Activated T-helper 2 cell treated with anti-CD3 and anti-CD28 coated beads, Interferon-gamma antibody, Interleukin-2, Interleukin-4, amounts not matched to agents 10 μg/mL and 5 μg/mL and 100 μg/mL, durations not matched to agents 14 hours and 24 hours and 36 hours (primary cell): Measurements from ENCODE around the gene MAFF. TPM values are rescaled to one million over a fixed set of nuclear protein-coding genes. Genes with fewer than 3 reads are reported as not detected.

Experiments
- DNase-seq: peaks from one replicate; pipeline ENCODE4 v3.0.0; 2021; ENCODE audit warnings: low spot score
- H3K27ac Mint-ChIP-seq: one replicate; pipeline ENCODE4 v1.8.0; 2021; ENCODE audit warnings: mixed read lengths
- H3K27me3 Mint-ChIP-seq: one replicate; pipeline ENCODE4 v1.8.0; 2021; ENCODE audit warnings: low read depth, mixed read lengths
- H3K36me3 Mint-ChIP-seq: one replicate; pipeline ENCODE4 v1.8.0; 2021; ENCODE audit warnings: low read depth, mixed read lengths
- H3K4me1 Mint-ChIP-seq: one replicate; pipeline ENCODE4 v1.8.0; 2021; ENCODE audit warnings: low read depth, mixed read lengths
- H3K4me3 Mint-ChIP-seq: one replicate; pipeline ENCODE4 v1.8.0; 2021; ENCODE audit warnings: low read depth, mild to moderate bottlenecking, moderate library complexity, mixed read lengths
- H3K9me3 Mint-ChIP-seq: one replicate; pipeline ENCODE4 v1.8.0; 2021; ENCODE audit warnings: mixed read lengths
- intact Hi-C: fragments of 100-400 bp; cut with micrococcal nuclease; formaldehyde crosslinking; loops from one replicate; pipeline ENCODE4 v1.15.1; 2023
- total RNA-seq: library from RNA; stranded (reverse); gene quantifications from 2 replicates; pipeline ENCODE4 v1.2.3, GENCODE V29; 2022

Gene MAFF
- total RNA-seq, 1 donor from 2014 or later: 15.3 TPM

GRCh38 chr22:38181453-38182200 is 20.2 kb upstream of the MAFF start, which contains the start of gene PLA2G6:
PLA2G6 (minus strand) TSS chr22:38181830; CDS start chr22:38169426, 12,404 bp downstream.
- Mint-ChIP-seq H3K4me3 (peak within 1 kb of the TSS; percentile 96), H3K9me3 (no peaks in the 10 kb centered on the region), H3K27me3 (peaks cover 5% of the 10 kb centered on the region), H3K4me1 (peaks cover 32% of the 10 kb centered on the region), H3K36me3 (peaks cover 3% of the 10 kb centered on the region), H3K27ac (peak within 1 kb of the TSS; percentile 97)
- peak; percentile 99 for DNase-seq
- intact Hi-C loops: loop anchor here (1.0 to 5.0 kb wide), 2 partner anchors 20 to 136 kb away; partner anchors contain the start of genes CSNK1E and MAFF

GRCh38 chr22:38184788-38185187 is 17.0 kb upstream of the MAFF start:
- H3K36me3 Mint-ChIP-seq: no peaks in the 10 kb centered on the region
- H3K9me3 Mint-ChIP-seq: no peaks in the 10 kb centered on the region
- H3K4me3 Mint-ChIP-seq: no peak overlapping the region
- DNase-seq: no peak
- peaks cover 20% of the 10 kb centered on the region for H3K4me1 Mint-ChIP-seq
- intact Hi-C loops: loop anchor here (5.0 kb wide), 1 partner anchor 133 kb away; the partner anchor contains the start of gene CSNK1E
- H3K27me3 Mint-ChIP-seq: peaks cover 9% of the 10 kb centered on the region
- no peak overlapping the region for H3K27ac Mint-ChIP-seq

GRCh38 chr22:38186429-38186828 is 15.4 kb upstream of the MAFF start:
- H3K27ac Mint-ChIP-seq: no peak overlapping the region
- no peaks in the 10 kb centered on the region for H3K36me3 Mint-ChIP-seq
- H3K4me3 Mint-ChIP-seq: no peak overlapping the region
- intact Hi-C loops: no loop called here
- DNase-seq: no peak
- no peaks in the 10 kb centered on the region for H3K9me3 Mint-ChIP-seq
- H3K27me3 Mint-ChIP-seq: peaks cover 9% of the 10 kb centered on the region
- peaks cover 6% of the 10 kb centered on the region for H3K4me1 Mint-ChIP-seq

- intact Hi-C loops: no loop called here
- Mint-ChIP-seq H3K4me1 (peaks cover 3% of the 10 kb centered on the region), H3K4me3 (no peak overlapping the region), H3K36me3 (no peaks in the 10 kb centered on the region), H3K9me3 (no peaks in the 10 kb centered on the region), H3K27me3 (peaks cover 9% of the 10 kb centered on the region), H3K27ac (no peak overlapping the region)
- DNase-seq: no peak
Measured at GRCh38 chr22:38187413-38188212, 14.2 kb upstream of the MAFF start.

- H3K4me3 Mint-ChIP-seq: no peak overlapping the region
- H3K36me3 Mint-ChIP-seq: no peaks in the 10 kb centered on the region
- H3K27me3 Mint-ChIP-seq: peaks cover 12% of the 10 kb centered on the region
- DNase-seq: no peak
- H3K4me1 Mint-ChIP-seq: no peaks in the 10 kb centered on the region
- intact Hi-C loops: no loop called here
- H3K27ac Mint-ChIP-seq: no peak overlapping the region
- no peaks in the 10 kb centered on the region for H3K9me3 Mint-ChIP-seq
Measured at GRCh38 chr22:38189104-38189503, 12.7 kb upstream of the MAFF start.

- peaks cover 12% of the 10 kb centered on the region for H3K27me3 Mint-ChIP-seq
- no peak overlapping the region for H3K4me3 Mint-ChIP-seq
- H3K36me3 Mint-ChIP-seq: no peaks in the 10 kb centered on the region
- intact Hi-C loops: no loop called here
- no peaks in the 10 kb centered on the region for H3K9me3 Mint-ChIP-seq
- DNase-seq: no peak
- peaks cover 5% of the 10 kb centered on the region for H3K4me1 Mint-ChIP-seq
- no peak overlapping the region for H3K27ac Mint-ChIP-seq
Measured at GRCh38 chr22:38190581-38190980, 11.2 kb upstream of the MAFF start.

GRCh38 chr22:38191055-38191454 is 10.7 kb upstream of the MAFF start:
- H3K27ac Mint-ChIP-seq: no peak overlapping the region
- peaks cover 12% of the 10 kb centered on the region for H3K27me3 Mint-ChIP-seq
- no peak overlapping the region for H3K4me3 Mint-ChIP-seq
- intact Hi-C loops: no loop called here
- H3K4me1 Mint-ChIP-seq: peaks cover 5% of the 10 kb centered on the region
- no peaks in the 10 kb centered on the region for H3K9me3 Mint-ChIP-seq
- DNase-seq: no peak
- no peaks in the 10 kb centered on the region for H3K36me3 Mint-ChIP-seq

GRCh38 chr22:38191731-38192474 is 9.9 kb upstream of the MAFF start:
- intact Hi-C loops: no loop called here
- Mint-ChIP-seq H3K27me3 (peaks cover 6% of the 10 kb centered on the region), H3K4me1 (peaks cover 5% of the 10 kb centered on the region), H3K4me3 (no peak overlapping the region), H3K9me3 (no peaks in the 10 kb centered on the region), H3K27ac (no peak overlapping the region), H3K36me3 (no peaks in the 10 kb centered on the region)
- DNase-seq: no peak

- H3K27me3 Mint-ChIP-seq: peaks cover 5% of the 10 kb centered on the region
- no peak overlapping the region for H3K4me3 Mint-ChIP-seq
- intact Hi-C loops: no loop called here
- no peaks in the 10 kb centered on the region for H3K9me3 Mint-ChIP-seq
- DNase-seq: no peak
- no peaks in the 10 kb centered on the region for H3K36me3 Mint-ChIP-seq
- H3K4me1 Mint-ChIP-seq: peaks cover 5% of the 10 kb centered on the region
- no peak overlapping the region for H3K27ac Mint-ChIP-seq
Measured at GRCh38 chr22:38192475-38192863, 9.3 kb upstream of the MAFF start.

- Mint-ChIP-seq H3K27ac (no peak overlapping the region), H3K4me3 (no peak overlapping the region), H3K27me3 (peaks cover 4% of the 10 kb centered on the region), H3K36me3 (no peaks in the 10 kb centered on the region), H3K4me1 (peaks cover 5% of the 10 kb centered on the region), H3K9me3 (no peaks in the 10 kb centered on the region)
- DNase-seq: no peak
- intact Hi-C loops: no loop called here
Measured at GRCh38 chr22:38193580-38193979, 8.2 kb upstream of the MAFF start.

- Mint-ChIP-seq H3K9me3 (no peaks in the 10 kb centered on the region), H3K4me3 (no peak overlapping the region), H3K27ac (no peak overlapping the region), H3K4me1 (peaks cover 16% of the 10 kb centered on the region), H3K27me3 (peaks cover 4% of the 10 kb centered on the region), H3K36me3 (no peaks in the 10 kb centered on the region)
- intact Hi-C loops: no loop called here
- no peak for DNase-seq
Measured at GRCh38 chr22:38196791-38197419, 4.9 kb upstream of the MAFF start.

- no peaks in the 10 kb centered on the region for H3K36me3 Mint-ChIP-seq
- DNase-seq: no peak
- intact Hi-C loops: loop anchor here (5.0 kb wide), 1 partner anchor 117 kb away; the partner anchor contains the start of gene CSNK1E
- H3K27me3 Mint-ChIP-seq: no peaks in the 10 kb centered on the region
- H3K4me3 Mint-ChIP-seq: no peak overlapping the region
- H3K9me3 Mint-ChIP-seq: no peaks in the 10 kb centered on the region
- no peak overlapping the region for H3K27ac Mint-ChIP-seq
- peaks cover 26% of the 10 kb centered on the region for H3K4me1 Mint-ChIP-seq
Measured at GRCh38 chr22:38199826-38200559, 1.8 kb upstream of the MAFF start.
